ENCODE data around the gene IFITM1.

IFITM1 gene

GRCh38 chr11:271319-271715 is 42.5 kb upstream of the IFITM1 start:
- TF ChIP-seq CTCF (IDR thresholded peaks at IDR 0.05; ENCODE audit: insufficient read depth, low read length, missing control alignments), result no peak
- POLR2A ChIA-PET, result no interaction called here
- no peak for DNase-seq (ENCODE audit: low read depth, low spot score)
- CTCF ChIA-PET, result interaction anchor here (0.7 to 1.6 kb wide), 3 partner anchors 21 to 179 kb away, joined by 3 to 5 read pairs (median 4); partner anchors contain the start of gene PTDSS2
- no peak overlapping the region for H3K4me3 ChIP-seq (ENCODE audit: low read depth, low read length)

GRCh38 chr11:272195-272930 is 41.5 kb upstream of the IFITM1 start:
- DNase-seq (ENCODE audit: low read depth, low spot score), result no peak
- no peak for TF ChIP-seq CTCF (IDR thresholded peaks at IDR 0.05; ENCODE audit: insufficient read depth, low read length, missing control alignments)
- POLR2A ChIA-PET, result no interaction called here
- CTCF ChIA-PET, result interaction anchor here (1.2 to 1.6 kb wide), 2 partner anchors 22 to 177 kb away, joined by 4 to 5 read pairs; partner anchors contain the start of gene PTDSS2
- H3K4me3 ChIP-seq (ENCODE audit: low read depth, low read length), result no peak overlapping the region

GRCh38 chr11:272931-273198 is 41.0 kb upstream of the IFITM1 start:
- DNase-seq (ENCODE audit: low read depth, low spot score), result no peak
- no peak for TF ChIP-seq CTCF (IDR thresholded peaks at IDR 0.05; ENCODE audit: insufficient read depth, low read length, missing control alignments)
- H3K4me3 ChIP-seq (ENCODE audit: low read depth, low read length), result no peak overlapping the region
- CTCF ChIA-PET, result no interaction called here
- POLR2A ChIA-PET, result no interaction called here

GRCh38 chr11:276219-276618 is 37.6 kb upstream of the IFITM1 start:
- no peak for TF ChIP-seq CTCF (IDR thresholded peaks at IDR 0.05; ENCODE audit: insufficient read depth, low read length, missing control alignments)
- CTCF ChIA-PET, result interaction anchor here (1.1 to 1.6 kb wide), 3 partner anchors 10 to 172 kb away, joined by 3 to 4 read pairs (median 4); no protein-coding TSS in a partner anchor
- no peak overlapping the region for H3K4me3 ChIP-seq (ENCODE audit: low read depth, low read length)
- POLR2A ChIA-PET, result no interaction called here
- no peak for DNase-seq (ENCODE audit: low read depth, low spot score)

- no peak within 1 kb of the TSS for H3K4me3 ChIP-seq (ENCODE audit: low read depth, low read length)
- DNase-seq (ENCODE audit: low read depth, low spot score), result no peak
- CTCF ChIA-PET, result interaction anchor here (1.6 kb wide), 1 partner anchor 28 kb away, joined by 5 read pairs; no protein-coding TSS in a partner anchor
- TF ChIP-seq CTCF (IDR thresholded peaks at IDR 0.05; ENCODE audit: insufficient read depth, low read length, missing control alignments), result no peak
- POLR2A ChIA-PET, result no interaction called here
These were observed 35.6 kb upstream of the IFITM1 start, which contains the start of gene NLRP6 for GRCh38 chr11:278001-278951. Gene NLRP6 (plus strand): TSS chr11:278407. CDS start chr11:278570, 163 bp downstream.
